ENCODE data around the gene LHFPL2. TPM values are rescaled to one million over a fixed set of nuclear protein-coding genes. Genes with fewer than 3 reads are reported as not detected.

Gene LHFPL2
- total and polyA plus RNA-seq, 3 donors from 2014 or later: 24.8 to 48.6 (median 42.8) TPM

DNA sequence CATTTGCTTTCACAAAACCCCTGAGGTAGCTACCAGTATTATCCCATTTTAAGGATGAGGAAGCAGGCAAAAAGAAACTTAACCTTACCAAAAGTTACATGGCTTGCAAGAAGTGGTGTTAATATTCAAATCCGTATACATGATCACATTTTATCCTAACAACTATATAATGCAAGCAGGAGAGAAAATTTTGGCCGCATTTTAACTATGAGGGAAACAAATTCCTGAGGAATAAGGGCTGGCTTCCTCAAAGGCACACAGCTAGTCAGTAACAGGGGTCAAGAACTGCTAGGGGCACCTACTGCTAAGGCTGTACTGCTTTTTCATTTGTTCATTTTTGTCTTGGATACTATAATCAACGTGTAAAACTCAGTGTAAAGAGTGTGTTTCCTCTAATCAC is 81.0 kb downstream of the LHFPL2 start:
- Histone ChIP-seq H3K9me3 (no peaks in the 10 kb centered on the region), H3K4me1 (peaks cover 20% of the 10 kb centered on the region), H3K36me3 (ENCODE audit: low read depth, missing control alignments) (no peaks in the 10 kb centered on the region), H3K27ac (no peak overlapping the region), H3K4me3 (no peak overlapping the region), H3K27me3 (no peaks in the 10 kb centered on the region)
- DNase-seq: no peak
- intact Hi-C loops (cut with DNase I; ENCODE audit: low total_unique reads): no loop called here
- TF ChIP-seq POLR2A (IDR thresholded peaks at IDR 0.05): no peak
- TF ChIP-seq, protein P1, sequence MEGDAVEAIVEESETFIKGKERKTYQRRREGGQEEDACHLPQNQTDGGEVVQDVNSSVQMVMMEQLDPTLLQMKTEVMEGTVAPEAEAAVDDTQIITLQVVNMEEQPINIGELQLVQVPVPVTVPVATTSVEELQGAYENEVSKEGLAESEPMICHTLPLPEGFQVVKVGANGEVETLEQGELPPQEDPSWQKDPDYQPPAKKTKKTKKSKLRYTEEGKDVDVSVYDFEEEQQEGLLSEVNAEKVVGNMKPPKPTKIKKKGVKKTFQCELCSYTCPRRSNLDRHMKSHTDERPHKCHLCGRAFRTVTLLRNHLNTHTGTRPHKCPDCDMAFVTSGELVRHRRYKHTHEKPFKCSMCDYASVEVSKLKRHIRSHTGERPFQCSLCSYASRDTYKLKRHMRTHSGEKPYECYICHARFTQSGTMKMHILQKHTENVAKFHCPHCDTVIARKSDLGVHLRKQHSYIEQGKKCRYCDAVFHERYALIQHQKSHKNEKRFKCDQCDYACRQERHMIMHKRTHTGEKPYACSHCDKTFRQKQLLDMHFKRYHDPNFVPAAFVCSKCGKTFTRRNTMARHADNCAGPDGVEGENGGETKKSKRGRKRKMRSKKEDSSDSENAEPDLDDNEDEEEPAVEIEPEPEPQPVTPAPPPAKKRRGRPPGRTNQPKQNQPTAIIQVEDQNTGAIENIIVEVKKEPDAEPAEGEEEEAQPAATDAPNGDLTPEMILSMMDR (IDR thresholded peaks at IDR 0.05): no peak
- 66 to 68% methylated on average over 3 of the region's 3 CpGs for WGBS, 2 donors

DNA sequence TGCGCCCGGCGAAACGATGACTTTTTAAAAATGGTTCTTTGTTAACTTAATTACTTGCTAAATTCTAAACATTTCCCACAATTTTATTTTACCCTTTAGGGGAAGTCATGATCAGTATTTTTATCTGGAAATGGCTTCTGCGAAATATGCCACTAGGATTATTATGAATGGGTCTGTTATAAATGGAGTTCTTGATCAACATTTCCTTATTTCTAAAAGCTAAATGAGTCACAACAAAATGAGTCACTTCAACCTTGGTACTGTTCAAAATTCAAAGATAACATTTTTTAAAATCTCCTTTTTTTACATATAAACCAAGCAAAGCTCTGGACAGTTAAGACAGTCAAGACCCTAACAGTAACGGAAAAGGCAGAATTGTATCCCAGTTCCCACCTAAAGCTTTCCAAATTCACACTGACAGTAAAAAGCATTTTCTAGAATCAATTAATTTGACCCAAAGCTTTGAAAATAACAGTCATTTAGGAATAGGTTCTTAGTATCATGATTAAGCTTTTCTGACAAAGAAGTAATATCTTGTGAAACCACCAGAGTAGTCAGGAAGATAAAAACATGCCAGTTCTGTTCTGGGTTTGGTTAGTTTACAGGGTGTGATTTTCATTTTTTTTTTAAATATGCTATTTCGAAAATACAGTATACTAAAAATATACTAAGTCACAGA is 81.7 kb downstream of the LHFPL2 start:
- Histone ChIP-seq H3K4me1 (peaks cover 20% of the 10 kb centered on the region), H3K9me3 (no peaks in the 10 kb centered on the region), H3K27me3 (no peaks in the 10 kb centered on the region), H3K4me3 (no peak overlapping the region), H3K27ac (no peak overlapping the region), H3K36me3 (ENCODE audit: low read depth, missing control alignments) (no peaks in the 10 kb centered on the region)
- WGBS, 2 donors: 84 to 86% methylated on average over 7 of the region's 7 CpGs
- DNase-seq: no peak
- TF ChIP-seq, protein P1 (IDR thresholded peaks at IDR 0.05): no peak
- no peak for TF ChIP-seq POLR2A (IDR thresholded peaks at IDR 0.05)
- intact Hi-C loops (cut with DNase I; ENCODE audit: low total_unique reads): no loop called here

DNA sequence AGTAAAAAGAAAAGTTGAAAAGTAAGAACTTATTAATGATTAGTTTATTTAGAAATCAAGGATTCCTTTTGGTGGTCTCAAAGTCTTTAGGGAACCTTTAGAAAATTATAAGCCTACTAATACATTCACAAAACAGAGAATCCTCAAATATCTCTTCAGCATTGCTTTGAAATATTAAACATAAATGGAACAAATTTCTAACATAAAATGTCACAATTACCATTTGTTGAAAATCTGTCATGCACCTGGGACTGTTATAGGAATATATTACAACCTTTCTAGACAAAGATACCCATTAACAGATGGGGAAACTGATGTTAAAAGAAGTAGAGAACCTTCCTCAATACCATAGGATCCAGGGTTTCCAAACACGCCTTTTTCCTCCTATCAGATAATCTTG is 83.2 kb downstream of the LHFPL2 start:
- no peak overlapping the region for H3K27ac ChIP-seq
- H3K9me3 ChIP-seq: no peaks in the 10 kb centered on the region
- 92 to 93% methylated on average over 1 of the region's 1 CpG for WGBS, 2 donors
- H3K27me3 ChIP-seq: no peaks in the 10 kb centered on the region
- no peaks in the 10 kb centered on the region for H3K36me3 ChIP-seq (ENCODE audit: low read depth, missing control alignments)
- peaks cover 20% of the 10 kb centered on the region for H3K4me1 ChIP-seq
- TF ChIP-seq, protein P1 (IDR thresholded peaks at IDR 0.05): no peak
- no peak for TF ChIP-seq POLR2A (IDR thresholded peaks at IDR 0.05)
- intact Hi-C loops (cut with DNase I; ENCODE audit: low total_unique reads): no loop called here
- H3K4me3 ChIP-seq: no peak overlapping the region
- no peak for DNase-seq

GRCh38 chr5:78563621-78564020 is 85.0 kb downstream of the LHFPL2 start:
- no peak for DNase-seq
- Histone ChIP-seq H3K36me3 (ENCODE audit: low read depth, missing control alignments) (no peaks in the 10 kb centered on the region), H3K27ac (no peak overlapping the region), H3K27me3 (no peaks in the 10 kb centered on the region), H3K9me3 (no peaks in the 10 kb centered on the region), H3K4me3 (no peak overlapping the region), H3K4me1 (peaks cover 10% of the 10 kb centered on the region)
- intact Hi-C loops (cut with DNase I; ENCODE audit: low total_unique reads): no loop called here
- 57 to 94% methylated on average over 2 of the region's 2 CpGs for WGBS, 2 donors
- TF ChIP-seq, protein P1 (IDR thresholded peaks at IDR 0.05): no peak
- TF ChIP-seq POLR2A (IDR thresholded peaks at IDR 0.05): no peak

DNA sequence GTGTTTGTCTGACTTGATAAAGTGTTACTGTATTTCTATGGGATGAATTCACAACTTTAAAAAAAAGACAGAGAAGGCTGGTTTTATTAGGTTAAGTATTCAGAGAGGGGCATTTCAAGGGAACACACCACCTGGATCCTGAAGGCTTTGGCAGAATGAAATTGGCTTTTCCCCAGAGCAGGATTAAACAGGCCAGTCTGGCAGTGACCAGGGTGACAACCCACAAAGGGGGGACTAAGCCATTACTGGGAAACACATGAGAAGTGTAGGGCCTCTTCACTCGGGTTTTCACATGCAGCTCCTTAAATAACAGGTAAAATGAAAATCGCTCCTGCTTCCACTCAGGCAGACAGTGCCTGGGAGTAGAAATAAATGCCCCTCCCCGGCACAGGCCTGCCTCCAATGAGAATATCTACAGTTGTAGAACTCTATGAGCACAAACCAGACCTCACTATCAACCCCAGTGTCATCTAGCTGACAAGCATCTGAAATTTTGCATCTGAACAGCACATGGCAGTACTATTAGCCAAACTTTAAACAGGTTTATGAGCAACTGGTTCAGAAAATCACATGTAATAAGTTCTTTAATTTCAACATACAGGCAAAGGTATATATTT is 85.8 kb downstream of the LHFPL2 start:
- Histone ChIP-seq H3K27me3 (no peaks in the 10 kb centered on the region), H3K36me3 (ENCODE audit: low read depth, missing control alignments) (no peaks in the 10 kb centered on the region), H3K4me1 (peaks cover 4% of the 10 kb centered on the region), H3K4me3 (no peak overlapping the region), H3K9me3 (no peaks in the 10 kb centered on the region), H3K27ac (no peak overlapping the region)
- intact Hi-C loops (cut with DNase I; ENCODE audit: low total_unique reads): no loop called here
- no peak for DNase-seq
- no peak for TF ChIP-seq POLR2A (IDR thresholded peaks at IDR 0.05)
- TF ChIP-seq, protein P1 (IDR thresholded peaks at IDR 0.05): no peak
- 83 to 84% methylated on average over 3 of the region's 3 CpGs for WGBS, 2 donors

All from testis (tissue), 3 donors.